CD4-positive, alpha-beta T cell treated with Interferon alpha-2 for 1 hour (primary cell): Measurements from ENCODE around the gene CMIP.

Source experiments
- DNase-seq, 2 donors: peaks; one replicate each; pipeline ENCODE4 v3.0.0-alpha.2; 2020 to 2022

CMIP gene

DNA sequence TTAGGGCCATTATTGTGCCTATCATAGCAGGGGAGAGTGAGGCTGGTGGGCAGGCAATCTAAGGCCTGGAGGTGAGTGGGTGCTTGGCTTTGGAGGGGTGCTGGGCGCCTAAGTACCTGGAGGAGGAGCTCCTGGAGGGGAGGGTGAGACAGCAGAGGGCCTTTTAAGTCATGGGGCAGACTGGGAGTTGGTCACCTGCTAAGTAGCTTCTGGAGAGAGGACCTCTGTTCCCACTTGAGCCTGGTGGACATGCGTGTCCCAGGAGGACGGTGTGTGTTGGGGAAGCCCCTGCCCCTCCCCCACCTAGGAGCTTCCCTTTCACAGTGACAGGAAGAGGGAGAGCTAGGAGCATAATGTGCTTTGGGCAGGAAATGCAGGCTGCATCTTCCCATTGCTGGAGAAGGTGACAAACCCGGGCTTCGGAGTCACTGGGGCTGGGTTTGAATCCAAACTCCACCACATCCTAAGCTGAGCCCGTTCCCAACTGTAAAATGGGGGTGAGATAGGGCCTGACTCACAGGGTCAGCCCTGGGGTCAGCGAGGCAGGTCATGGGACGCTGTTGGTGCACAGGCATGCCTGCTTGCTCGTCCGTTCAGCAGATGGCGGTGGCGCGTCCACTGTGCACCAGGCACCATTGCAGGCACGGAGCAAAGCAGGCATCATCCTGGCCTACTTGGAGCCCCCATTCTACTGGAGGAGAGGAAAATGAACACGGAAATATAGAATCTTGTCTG lies 37.9 kb downstream of the CMIP start:
- no peak for DNase-seq

DNA sequence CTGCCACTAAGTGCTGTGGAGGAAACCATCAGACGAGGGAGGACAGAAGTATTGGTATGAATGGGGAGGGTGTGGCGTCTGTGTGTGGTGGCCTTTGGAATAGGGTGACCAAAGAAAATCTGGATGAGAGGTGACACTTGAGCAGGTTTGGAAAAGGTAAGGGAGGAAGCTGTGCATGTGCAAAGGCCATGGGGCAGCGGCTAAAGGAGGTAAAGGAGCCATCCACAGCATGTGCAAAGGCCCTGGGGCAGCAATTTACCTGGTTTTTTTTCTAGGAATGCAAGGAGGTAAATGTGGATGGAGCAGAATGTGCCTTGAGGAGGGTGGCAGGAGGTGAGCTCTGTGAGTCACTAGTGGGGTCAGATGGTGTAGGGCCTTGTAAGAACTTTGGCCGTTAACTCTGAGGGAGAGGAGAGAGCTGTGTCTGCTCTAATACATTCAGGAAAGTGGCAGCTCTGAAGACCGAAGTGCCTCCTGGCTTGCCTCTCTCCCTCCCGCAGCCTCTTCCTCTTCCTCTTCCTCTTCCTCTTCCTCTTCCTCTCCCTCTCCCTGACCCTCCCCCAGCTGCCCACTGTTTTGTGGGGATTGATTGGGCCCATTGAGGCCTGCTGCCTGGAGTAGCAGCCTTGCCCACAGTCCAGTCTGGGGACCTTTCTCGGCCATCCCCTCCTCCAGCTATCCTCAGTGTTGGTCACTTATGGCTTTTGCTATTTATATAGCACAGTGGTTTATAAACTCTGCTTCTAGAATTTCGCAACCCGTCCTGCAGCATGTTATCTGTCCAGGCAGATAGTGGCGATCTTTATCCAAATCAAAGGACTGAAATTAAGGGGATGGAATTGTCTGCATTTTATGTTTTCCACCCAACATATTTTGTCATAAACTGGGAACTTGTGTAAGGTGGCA lies 38.7 kb downstream of the CMIP start:
- no peak for DNase-seq

DNA sequence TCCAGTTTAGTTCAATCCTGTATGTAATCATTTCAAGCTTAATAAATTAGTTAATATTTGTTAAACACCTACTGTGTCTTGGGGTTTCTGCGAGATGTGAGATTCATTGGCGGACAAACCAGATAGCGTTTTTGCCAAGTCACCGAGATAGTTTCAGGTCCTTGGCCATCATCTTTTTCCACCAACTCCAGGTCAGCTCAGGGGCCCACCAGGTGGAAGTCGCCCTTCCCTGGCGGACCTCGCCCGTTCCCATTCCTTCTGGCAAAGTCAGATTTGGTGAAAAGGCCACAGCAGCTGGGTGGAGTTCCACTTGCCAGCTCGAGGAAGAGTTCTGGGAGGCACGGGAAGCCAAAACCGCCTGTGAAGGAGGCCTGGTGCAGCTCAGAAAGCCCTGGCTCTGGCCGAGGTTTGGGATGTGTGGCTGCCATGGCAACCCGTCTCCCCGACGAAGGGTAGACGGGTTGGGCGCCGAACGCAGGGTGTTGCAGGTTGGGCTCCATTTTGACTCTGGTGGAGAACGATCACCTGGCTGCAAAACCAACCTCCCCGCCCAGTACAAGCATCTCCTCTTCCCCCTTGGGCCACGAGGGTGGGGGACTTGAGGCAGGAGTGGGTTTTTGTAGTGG lies 39.5 kb downstream of the CMIP start:
- no peak for DNase-seq

DNA sequence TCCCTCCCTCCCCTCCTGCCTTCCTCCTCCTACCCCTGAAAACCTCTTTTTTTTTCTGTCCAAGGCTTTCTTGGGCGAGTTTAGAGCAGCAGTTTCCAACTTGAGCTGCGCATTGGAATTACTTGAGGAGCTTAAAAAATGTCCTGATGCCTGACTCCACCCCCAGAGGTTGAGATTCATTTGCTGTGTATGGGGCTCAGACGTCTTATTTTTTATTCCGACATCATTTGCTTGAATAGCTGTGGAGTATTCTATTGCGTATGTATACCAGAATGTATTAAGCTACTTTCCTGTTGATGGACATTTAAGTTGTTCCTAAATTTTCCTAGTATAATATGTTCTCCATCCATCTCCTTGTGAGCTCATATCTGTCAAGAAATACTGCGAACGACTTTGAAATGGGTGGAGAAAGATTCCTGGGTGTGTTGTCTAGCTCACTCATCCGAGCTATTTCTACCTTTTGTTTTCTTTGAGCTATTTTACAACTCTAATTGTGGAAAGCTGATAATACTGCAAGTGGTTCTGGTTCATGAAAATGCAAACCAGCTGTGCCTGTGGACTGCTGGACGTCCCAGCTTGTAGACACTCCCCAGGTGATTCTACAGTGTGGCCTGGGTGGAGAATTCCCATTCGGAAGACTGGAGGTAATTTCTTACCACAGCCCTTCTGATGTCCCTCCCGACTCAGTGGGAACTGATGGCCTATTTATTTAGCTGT lies 40.5 kb downstream of the CMIP start:
- DNase-seq, result no peak

DNA sequence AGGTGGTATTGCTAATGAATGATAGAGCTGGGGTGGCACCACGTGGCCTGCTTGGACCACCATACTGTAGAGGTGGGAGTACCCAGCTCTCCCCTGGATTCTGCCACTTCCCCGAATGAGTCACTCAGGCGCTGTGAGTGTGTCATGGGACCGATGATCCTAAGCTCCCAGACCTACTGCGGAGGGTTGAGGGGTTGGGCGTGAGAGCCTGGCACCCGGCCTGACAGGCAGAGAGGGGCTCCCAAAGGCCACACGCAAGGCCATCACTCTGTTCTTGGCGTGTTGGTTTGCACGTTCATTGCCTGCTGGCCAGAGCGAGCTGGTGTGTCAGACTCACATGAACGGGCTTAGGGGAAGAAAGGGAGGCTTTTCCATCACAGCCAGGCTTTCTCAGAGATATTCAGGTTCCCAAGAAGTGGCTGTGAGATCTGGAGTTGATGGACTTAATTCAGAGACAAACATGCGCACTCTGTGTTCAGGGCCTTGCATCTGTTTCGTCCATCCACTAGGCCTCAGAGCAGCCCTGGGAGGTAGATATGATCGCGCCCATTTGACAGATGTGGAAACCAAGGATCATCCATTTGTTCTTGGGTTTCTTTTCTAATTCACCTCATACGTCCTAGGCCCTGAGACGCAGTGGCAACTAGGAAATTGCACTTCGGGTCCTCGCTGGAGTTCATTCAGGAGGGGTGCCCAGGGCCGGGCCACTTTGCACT lies 41.4 kb downstream of the CMIP start:
- DNase-seq, result no peak

DNA sequence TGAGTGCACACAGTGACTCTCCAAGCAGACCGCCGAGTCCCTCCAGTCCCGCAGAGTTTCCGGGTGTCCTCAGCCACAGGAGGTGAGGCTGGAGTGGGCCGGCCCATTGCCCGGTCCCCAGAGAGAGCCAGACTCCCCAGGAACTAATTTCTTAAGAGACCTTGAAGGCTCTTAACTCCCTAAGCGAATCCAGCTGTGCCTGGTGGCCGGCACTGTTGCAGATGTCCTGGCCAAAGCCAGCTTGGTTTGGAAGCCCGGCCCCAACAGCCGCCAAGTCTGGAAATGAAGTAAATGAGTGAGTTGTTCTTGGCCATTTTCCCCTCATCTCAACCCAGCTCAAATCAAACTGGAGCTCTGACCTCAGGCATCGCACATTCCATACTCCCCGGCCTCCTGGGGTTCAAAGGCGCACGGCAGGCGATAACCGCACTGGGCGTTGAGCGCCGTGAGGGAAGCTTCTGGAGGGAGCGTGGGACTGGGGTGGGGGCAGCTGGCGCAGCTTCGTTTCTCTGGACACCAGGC lies 42.0 kb downstream of the CMIP start:
- DNase-seq, result no peak

DNA sequence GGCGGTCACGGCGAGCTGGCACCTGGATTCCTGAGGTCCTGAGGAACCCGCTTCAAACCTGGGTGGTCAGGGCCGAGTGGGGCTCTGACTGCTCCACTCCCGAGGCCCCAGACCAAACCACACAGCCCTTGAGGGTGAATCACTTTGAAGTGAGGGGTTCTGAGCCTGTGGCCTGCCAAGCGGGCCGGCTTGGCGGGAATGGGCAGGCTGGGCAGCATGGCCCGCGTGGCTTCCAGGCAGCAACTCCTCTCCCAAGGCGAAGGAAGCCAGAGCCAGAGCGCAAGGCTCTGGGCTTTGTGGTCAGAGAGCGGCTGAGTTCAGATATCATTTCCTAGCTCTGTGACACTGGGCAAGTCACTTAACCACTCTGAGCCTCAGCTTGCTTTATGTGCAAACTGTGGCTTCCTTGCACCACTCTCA lies 42.7 kb downstream of the CMIP start:
- DNase-seq, result no peak

DNA sequence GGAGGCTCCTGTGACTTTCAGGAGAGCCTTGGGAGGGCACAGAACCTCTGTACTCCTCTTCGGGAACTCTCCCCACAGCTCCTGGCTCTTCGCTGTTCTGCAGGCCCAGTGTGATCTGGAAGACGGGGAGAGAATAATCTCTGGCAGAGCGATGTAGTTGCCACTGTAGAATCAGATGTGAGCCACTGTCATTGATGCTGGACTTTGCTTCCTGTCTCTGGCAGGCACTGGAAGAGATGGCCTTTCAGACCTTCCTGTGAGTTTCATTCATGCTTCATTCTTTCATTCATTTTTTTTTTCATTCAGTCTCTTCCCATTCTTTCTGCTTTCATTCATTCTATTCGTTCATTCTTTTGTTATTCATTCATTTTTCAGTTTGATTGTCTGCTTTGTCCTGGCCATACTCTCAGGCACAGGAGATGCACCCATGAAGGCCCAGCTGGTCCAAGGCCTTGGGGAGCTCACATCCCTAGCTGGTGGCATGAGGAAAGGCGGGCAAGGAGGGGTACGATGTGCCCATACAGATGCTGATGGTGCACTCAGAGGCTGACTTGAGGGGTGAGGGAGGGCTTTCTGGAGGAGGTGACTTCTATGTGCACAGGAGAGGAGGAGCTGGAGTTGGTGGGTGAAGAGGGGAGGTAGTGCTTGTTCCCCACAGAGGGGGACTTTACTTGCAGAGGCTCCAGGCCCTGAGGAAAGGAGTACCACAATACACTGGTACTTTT lies 44.2 kb downstream of the CMIP start:
- DNase-seq, result no peak

DNA sequence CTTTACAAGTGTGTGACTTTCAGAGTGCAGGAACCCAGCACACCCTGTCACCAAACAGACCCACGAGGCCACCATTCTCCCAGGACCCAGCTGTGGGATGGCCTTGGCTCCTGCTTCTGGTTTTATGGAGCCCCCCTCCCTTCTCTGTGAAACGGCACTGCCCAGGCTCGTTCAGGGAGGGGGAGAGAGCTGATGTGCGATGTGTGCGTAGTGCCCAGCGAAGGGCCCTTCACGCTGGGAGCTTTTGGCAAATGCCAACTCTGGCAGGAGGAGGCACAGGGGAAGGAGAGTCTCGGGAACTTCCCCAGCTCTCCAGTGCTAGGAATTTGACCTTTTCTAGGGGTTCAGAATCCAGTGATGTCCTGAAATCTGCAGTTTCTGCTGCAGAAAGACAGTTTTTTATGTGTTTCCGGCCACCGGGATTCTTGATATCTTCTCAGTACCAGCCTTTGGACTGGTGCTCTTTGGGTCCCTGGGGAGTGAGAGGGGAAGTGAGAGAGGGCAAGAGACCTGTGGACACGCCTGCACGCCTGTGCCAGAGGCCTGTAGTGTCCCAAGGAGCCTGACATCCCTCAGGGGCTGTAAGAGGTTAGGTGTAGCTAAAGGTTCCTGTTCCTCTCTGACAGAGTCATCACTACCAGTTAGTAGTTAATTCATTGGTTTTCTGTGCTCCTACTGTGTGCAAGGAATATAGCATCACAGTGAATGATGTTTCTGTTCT lies 45.1 kb downstream of the CMIP start:
- no peak for DNase-seq

DNA sequence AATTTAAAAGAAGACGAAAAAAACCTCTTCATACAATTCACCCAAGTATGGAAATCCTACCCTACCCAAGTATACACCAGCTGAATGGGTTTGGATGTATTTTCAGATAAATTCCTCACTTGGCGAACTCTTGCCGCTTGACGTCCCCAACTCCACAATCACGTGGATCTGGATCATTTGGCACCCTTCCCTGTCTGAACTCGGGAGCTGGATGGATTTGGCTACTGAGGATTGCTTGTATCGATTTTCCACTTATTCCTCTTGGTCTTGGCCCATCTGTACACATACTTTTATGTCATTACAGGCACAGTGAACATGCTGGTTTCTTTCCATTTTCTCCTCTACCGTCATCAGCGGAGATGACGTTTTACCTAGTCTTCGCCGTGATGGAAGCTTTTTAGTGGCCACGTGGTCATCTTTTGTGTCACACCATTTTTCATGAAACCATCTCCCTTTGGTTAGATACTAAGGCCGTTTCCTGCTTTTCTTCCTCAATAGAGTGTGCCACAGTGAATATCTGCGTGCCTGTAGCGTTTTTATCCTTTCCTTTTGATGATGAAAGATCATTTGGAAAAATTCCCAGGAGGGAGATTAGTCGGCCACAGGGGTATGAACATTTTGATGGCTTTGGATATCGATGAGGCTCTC lies 47.1 kb downstream of the CMIP start:
- DNase-seq, result no peak

DNA sequence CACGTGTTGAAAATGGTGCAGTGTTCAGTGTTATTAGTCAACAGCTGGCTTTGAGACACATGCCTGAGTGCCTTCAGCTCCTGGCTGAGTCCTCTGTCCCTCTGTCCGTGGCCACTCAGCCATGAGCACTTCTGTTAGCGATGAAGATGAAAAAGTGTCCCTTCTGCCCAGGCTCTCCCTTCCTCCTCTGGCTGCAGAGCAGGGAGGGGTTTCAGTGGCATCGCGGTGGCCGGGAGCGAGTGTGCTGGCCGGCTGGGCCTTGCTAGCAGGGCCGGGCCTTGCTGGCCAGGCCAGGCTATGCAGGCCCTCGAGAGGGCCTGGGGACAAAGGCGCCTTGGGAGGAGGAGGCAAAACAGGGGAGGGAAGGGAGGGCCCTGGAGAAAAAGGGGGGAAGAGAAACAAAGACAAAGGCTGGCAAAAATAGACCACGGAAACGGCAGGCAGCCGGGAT lies 47.7 kb downstream of the CMIP start:
- DNase-seq, result no peak

DNA sequence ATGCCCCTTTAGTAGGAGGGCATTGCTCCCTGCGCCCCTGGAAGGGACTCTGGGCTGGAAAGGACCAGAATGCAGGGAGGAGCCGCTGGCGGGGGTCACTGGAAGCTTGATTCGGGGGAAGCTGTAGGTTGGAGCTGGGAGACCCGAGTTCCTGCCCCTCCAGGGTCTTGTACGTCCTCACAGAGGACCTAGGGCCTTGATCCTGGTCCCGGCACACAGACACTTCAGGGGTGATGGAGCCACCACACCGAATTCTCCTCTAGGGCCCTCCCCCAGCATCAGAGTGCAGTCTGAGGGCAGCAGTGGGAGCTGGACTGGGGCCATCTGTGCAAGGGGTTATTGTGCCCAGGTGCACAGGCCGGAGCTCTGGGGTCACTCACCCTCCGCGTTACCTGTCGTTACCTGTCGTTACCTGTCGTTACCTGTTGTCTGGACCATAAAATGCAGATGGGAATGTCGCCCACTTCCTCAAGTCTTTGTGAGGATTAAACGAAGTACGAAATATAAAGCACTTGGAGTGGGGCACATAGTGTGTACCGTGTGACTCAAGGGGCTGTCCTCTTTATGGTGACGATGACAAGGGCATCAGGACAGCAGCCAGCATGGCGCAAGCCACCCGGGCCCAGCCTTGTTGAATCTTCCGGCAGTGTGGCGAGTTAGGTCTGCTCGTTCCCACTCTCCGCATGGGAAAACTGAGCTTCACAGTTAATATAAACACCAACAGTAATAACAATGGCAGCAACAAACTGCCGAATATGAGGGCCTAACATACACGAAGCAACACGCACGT lies 48.6 kb downstream of the CMIP start:
- no peak for DNase-seq

DNA sequence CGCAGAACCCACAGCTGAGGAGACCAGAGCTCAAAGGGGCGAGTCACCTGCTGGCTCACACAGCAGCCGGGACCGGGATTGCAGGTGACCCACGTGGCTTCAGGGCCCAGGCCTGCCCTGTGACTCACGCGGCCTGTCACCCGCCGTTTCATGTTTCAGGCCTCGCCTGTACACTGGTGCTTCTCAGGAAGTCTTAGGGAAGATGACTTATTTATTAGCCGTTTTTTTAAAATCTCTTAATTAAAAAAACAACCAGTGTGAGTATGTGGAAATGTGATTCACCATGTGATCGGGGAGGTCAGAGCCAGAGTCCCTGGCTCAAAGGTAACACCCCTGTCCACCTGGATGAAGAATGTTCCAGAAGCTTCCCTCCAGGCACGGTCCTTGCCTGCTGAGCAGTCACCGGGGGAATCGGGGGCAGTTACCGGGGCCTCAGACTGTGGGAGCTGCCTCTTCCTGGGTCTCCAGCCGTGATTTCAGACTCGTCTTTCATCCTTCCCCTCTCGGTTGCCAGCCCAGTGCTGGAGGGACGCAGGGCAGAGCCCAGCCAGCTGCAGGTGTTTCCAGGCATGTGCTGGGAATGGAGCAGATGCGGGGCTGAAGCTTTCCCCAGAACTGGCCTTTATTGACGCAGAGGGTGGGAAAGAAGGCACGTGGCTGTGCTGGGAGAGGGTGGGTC lies 49.3 kb downstream of the CMIP start:
- peak in 1 of 2 donors; percentile 51 for DNase-seq

DNA sequence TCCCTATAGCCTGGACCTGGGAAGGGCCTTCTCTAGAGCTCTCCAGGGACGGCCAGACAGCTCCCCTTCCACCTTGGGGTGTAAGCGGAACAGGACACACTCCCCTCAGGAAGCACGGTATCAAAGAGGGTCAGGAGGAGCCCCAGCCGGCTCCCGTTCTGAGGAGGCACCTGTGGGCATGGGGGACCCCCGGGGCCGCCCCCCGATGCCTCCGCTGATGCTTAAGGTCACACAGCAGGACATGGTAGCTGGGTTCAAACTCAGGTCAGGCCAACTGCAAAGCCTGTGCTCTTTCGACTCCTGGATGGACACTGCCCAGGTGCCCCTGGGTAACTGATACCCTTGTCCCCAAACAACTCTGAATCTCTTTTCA lies 49.8 kb downstream of the CMIP start:
- no peak for DNase-seq

DNA sequence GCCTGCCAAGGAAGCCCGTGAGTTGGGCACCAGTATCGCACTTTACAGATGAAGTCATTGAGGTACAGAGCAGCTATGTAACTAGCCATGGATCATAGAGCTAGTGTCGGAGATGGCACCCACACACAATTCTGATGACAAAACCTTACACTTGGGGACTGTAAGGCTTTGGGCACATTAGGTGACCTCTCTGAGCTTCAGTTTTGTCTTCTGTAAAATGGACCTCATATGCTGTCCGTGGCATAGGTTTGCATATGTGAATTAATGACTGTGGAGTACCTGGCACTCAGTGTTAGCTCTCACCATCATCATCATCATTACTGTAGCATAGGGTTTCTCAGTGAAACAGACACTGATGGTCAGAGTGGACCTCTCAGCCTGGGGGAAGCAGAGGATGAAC lies 50.3 kb downstream of the CMIP start:
- DNase-seq, result no peak

DNA sequence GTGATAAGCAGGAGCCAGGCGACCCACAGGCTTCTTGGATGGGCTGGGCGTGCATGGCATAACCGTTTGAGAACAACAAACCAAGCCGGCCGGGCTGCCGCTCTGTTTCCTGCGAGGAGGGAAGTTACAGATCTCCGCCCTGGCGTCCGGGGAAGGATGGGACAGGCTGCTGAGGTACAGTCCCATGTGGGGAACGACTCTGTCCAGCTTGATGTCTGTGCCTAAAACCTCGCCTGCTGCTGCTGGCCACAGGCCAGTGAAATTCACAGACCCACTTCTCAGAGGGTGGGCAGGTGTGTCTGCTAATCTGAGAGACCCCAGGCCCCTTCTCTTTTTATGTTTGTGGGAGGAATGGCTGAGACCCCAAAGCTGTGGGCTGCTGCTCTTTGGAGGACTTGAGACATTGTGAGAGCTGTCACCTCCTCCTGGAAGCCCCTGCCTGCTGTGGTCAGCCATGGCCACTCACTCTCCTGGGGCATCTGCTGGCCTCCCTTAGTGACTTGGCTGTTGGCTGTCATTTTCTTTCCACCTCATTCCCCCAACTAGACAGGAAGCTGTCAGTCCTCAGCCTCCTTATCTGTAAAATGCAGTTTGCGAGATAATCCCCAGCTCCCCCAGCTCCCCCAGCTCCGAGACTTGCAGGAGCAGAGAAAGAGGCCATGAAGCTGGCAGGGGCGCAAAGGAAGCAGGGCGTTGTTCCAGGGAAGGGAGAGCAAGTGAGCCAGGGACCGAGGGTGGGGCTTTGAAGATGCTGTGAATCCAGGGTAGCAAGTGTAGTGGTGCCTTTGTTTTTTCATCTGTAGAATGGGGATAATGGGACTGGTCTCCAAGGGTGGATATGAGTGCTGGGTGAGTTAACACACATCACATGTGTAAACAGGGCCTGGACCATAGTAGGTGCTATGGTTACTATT lies 51.0 kb downstream of the CMIP start:
- peak in 1 of 2 donors; percentile 42 for DNase-seq

DNA sequence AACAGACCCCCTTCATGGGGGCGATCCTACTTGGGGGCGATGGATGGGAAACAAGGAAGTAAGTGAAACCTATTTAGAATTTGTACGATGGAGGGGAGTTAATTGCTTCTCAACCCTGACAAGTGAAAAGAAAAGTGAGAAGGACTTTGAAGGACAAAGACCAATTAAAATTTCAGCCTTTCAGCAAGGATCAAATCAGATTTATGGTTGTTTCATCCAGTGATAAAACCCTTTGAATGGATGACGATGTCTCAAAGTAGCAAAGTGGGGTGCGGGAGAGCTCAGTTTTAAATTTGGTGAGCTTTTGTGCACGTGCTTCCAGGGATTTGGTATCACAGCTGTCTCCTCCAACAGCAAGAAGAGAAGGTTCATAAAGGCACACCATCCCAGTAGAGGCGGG lies 51.7 kb downstream of the CMIP start:
- no peak for DNase-seq

DNA sequence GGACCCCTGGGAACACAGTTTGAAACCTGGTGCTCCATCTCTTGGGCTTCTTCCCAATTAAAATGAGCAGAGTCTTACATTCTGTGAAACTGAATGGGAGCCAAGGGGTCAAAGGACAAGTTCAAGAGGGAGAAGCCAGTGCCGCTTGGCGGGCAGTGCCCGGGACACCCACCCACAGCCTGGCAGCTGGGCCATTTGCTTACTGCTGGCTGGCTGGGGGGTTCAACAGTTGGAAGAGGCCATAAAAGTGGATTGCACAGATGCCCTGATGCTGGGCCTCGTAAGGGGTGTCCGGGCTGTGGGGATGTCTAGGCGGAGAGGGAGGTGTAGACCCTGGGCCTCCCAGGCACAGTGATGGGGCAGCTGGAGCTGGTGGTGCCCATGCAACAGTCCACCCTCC lies 52.1 kb downstream of the CMIP start:
- no peak for DNase-seq
